ENCODE data around the gene SELENOH. TPM values are rescaled to one million over a fixed set of nuclear protein-coding genes. Genes with fewer than 3 reads are reported as not detected.

Gene SELENOH
- total RNA-seq, 1 experiment from 2014 or later = 112 TPM

- H3K27me3 ChIP-seq (ENCODE audit: control insufficient read depth, insufficient read depth, low read length) = no peaks in the 10 kb centered on the region
- POLR2A ChIA-PET = interaction anchor here (0.7 kb wide), 2 partner anchors 9 to 186 kb away, joined by 4 to 7 read pairs; no protein-coding TSS in a partner anchor
- in situ Hi-C loops (cut with HindIII; ENCODE audit: low pct_unique_long_range_greater_than_20kb, low sequenced_read_pairs) (no loop called here), intact Hi-C loops (cut with micrococcal nuclease; ENCODE audit: unreplicated experiment) (no loop called here)
- CTCF ChIA-PET = no interaction called here
- no peaks in the 10 kb centered on the region for H3K9me3 ChIP-seq (ENCODE audit: control insufficient read depth, insufficient read depth, low read depth, low read length)
- peak overlapping the region; percentile 74 for H3K27ac ChIP-seq (ENCODE audit: low read length)
- TF ChIP-seq, protein P1, sequence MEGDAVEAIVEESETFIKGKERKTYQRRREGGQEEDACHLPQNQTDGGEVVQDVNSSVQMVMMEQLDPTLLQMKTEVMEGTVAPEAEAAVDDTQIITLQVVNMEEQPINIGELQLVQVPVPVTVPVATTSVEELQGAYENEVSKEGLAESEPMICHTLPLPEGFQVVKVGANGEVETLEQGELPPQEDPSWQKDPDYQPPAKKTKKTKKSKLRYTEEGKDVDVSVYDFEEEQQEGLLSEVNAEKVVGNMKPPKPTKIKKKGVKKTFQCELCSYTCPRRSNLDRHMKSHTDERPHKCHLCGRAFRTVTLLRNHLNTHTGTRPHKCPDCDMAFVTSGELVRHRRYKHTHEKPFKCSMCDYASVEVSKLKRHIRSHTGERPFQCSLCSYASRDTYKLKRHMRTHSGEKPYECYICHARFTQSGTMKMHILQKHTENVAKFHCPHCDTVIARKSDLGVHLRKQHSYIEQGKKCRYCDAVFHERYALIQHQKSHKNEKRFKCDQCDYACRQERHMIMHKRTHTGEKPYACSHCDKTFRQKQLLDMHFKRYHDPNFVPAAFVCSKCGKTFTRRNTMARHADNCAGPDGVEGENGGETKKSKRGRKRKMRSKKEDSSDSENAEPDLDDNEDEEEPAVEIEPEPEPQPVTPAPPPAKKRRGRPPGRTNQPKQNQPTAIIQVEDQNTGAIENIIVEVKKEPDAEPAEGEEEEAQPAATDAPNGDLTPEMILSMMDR (IDR thresholded peaks at IDR 0.05) = no peak
- no peak for TF ChIP-seq TCF7L2 (IDR thresholded peaks at IDR 0.05; ENCODE audit: low read depth, low read length)
- TF ChIP-seq SIN3A (IDR thresholded peaks at IDR 0.05; ENCODE audit: borderline replicate concordance, insufficient read depth, low read depth, low read length) = no peak
- TF ChIP-seq, protein P2, sequence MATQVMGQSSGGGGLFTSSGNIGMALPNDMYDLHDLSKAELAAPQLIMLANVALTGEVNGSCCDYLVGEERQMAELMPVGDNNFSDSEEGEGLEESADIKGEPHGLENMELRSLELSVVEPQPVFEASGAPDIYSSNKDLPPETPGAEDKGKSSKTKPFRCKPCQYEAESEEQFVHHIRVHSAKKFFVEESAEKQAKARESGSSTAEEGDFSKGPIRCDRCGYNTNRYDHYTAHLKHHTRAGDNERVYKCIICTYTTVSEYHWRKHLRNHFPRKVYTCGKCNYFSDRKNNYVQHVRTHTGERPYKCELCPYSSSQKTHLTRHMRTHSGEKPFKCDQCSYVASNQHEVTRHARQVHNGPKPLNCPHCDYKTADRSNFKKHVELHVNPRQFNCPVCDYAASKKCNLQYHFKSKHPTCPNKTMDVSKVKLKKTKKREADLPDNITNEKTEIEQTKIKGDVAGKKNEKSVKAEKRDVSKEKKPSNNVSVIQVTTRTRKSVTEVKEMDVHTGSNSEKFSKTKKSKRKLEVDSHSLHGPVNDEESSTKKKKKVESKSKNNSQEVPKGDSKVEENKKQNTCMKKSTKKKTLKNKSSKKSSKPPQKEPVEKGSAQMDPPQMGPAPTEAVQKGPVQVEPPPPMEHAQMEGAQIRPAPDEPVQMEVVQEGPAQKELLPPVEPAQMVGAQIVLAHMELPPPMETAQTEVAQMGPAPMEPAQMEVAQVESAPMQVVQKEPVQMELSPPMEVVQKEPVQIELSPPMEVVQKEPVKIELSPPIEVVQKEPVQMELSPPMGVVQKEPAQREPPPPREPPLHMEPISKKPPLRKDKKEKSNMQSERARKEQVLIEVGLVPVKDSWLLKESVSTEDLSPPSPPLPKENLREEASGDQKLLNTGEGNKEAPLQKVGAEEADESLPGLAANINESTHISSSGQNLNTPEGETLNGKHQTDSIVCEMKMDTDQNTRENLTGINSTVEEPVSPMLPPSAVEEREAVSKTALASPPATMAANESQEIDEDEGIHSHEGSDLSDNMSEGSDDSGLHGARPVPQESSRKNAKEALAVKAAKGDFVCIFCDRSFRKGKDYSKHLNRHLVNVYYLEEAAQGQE (IDR thresholded peaks at IDR 0.05; ENCODE audit: insufficient read depth in 1 of 2, low read depth in 2 of 2, low read length in 1 of 2) = no peak
- TF ChIP-seq POLR2AphosphoS5 (IDR thresholded peaks at IDR 0.05; ENCODE audit: low read depth, low read length) = no peak
- BruUV-seq (replicated peaks) = TSS peak; percentile 45
- H3K36me3 ChIP-seq (ENCODE audit: control insufficient read depth, insufficient read depth, low read length) = no peaks in the 10 kb centered on the region
- H3K4me1 ChIP-seq (ENCODE audit: control insufficient read depth, insufficient read depth, low read length) = peaks cover 66% of the 10 kb centered on the region
- ATAC-seq (no peak), DNase-seq (ENCODE audit: low read depth, low spot score) (no peak)
- H3K4me3 ChIP-seq (ENCODE audit: low read depth in 2 of 2, low read length in 2 of 2) = no peak overlapping the region
These were observed 31.8 kb downstream of the SELENOH start for GRCh38 chr11:57773026-57773598.

DNA sequence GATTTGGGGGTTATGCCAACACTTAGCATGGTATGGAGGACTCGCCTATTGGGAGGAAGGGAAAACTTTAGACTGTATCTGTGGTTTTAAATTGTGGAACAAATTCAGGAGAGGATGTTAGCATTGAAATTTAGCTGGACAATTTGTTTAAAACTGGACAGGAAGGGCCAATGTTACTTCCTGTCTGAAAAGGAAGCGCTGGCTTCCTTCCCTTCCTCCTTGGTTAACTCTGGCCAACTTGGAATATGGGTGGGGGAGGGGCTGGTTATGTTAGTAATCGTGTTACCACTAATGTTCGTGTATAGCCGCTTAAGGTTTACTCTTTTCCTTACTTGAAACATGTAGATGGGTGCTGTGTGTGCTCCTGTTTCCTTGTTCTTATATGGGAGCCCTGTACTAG, 34.2 kb downstream of the SELENOH start:
- DNase-seq (ENCODE audit: low read depth, low spot score) = no peak
- TSS peak; percentile 4 for BruUV-seq (replicated peaks)

DNA sequence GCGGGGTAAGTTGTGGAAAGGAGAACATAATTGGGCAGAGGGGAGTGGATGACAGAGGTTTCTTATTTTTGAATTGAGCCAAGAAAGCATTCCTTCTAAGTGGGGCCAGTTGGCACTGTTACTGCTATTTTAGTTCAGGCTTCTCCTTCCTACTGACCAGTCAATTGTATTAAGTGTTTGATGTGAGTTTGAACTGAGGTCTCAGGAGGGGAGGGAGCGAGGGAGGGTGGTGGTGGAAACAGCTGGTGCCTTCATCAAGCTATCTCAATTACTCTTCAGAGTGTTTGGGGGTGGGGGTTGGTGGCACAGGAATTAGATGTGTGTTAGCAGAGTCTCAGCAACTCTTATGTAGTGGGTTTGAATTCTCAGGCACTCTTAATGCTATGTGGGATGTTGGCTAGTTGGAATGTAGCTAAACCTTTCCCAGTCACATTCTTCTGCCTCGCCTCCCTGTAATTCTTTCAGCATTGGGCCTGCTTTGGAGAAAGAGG, 34.8 kb downstream of the SELENOH start:
- DNase-seq (ENCODE audit: low read depth, low spot score) (no peak), ATAC-seq (no peak)
- in situ Hi-C loops (cut with HindIII; ENCODE audit: low pct_unique_long_range_greater_than_20kb, low sequenced_read_pairs) = no loop called here
- no peaks in the 10 kb centered on the region; the same call in 1 of the 2 replicates for H3K36me3 ChIP-seq (ENCODE audit: control insufficient read depth, insufficient read depth, low read length)
- peaks cover 89% of the 10 kb centered on the region for H3K4me1 ChIP-seq (ENCODE audit: control insufficient read depth, insufficient read depth, low read length)
- H3K9me3 ChIP-seq (ENCODE audit: control insufficient read depth, insufficient read depth, low read depth, low read length) = no peaks in the 10 kb centered on the region
- ChIA-PET CTCF (no interaction called here), POLR2A (no interaction called here)
- H3K4me3 ChIP-seq (ENCODE audit: low read depth in 2 of 2, low read length in 2 of 2) = peak overlapping the region in 1 of 2 experiments; percentile 28; a peak in 2 of 4 replicates
- BruUV-seq (replicated peaks) = no TSS peak
- intact Hi-C loops (cut with micrococcal nuclease; ENCODE audit: unreplicated experiment) = no loop called here
- TF ChIP-seq, protein P2 (IDR thresholded peaks at IDR 0.05; ENCODE audit: insufficient read depth in 1 of 2, low read depth in 2 of 2, low read length in 1 of 2) = no peak
- TF ChIP-seq SIN3A (IDR thresholded peaks at IDR 0.05; ENCODE audit: borderline replicate concordance, insufficient read depth, low read depth, low read length) = no peak
- peak overlapping the region; percentile 99 for H3K27ac ChIP-seq (ENCODE audit: low read length)
- H3K27me3 ChIP-seq (ENCODE audit: control insufficient read depth, insufficient read depth, low read length) = no peaks in the 10 kb centered on the region

More for the DNA sequence above, 34.2 kb downstream of the SELENOH start:
- in situ Hi-C loops (cut with HindIII; ENCODE audit: low pct_unique_long_range_greater_than_20kb, low sequenced_read_pairs) = no loop called here
- intact Hi-C loops (cut with micrococcal nuclease; ENCODE audit: unreplicated experiment) = no loop called here
- peaks cover 85% of the 10 kb centered on the region for H3K4me1 ChIP-seq (ENCODE audit: control insufficient read depth, insufficient read depth, low read length)
- peak overlapping the region; percentile 99 for H3K27ac ChIP-seq (ENCODE audit: low read length)
- ATAC-seq = no peak
- peak overlapping the region in 1 of 2 experiments; percentile 28; a peak in 2 of 4 replicates for H3K4me3 ChIP-seq (ENCODE audit: low read depth in 2 of 2, low read length in 2 of 2)
- H3K9me3 ChIP-seq (ENCODE audit: control insufficient read depth, insufficient read depth, low read depth, low read length) = no peaks in the 10 kb centered on the region
- no peaks in the 10 kb centered on the region; the same call in 1 of the 2 replicates for H3K36me3 ChIP-seq (ENCODE audit: control insufficient read depth, insufficient read depth, low read length)
- no peak for TF ChIP-seq POLR2AphosphoS5 (IDR thresholded peaks at IDR 0.05; ENCODE audit: low read depth, low read length)
- no peaks in the 10 kb centered on the region for H3K27me3 ChIP-seq (ENCODE audit: control insufficient read depth, insufficient read depth, low read length)
- ChIA-PET POLR2A (no interaction called here), CTCF (no interaction called here)
